IMR-90 (cell line): ENCODE measurements around the gene SPG11. TPM values are rescaled to one million over a fixed set of nuclear protein-coding genes. Genes with fewer than 3 reads are reported as not detected.

Experiments used
- ATAC-seq: fragments of 200-7000 bp; cut with Tn5 transposase; 2 replicates; pipeline ENCODE4 v1.9.1; 2020; ENCODE audit warnings: low read depth, mild to moderate bottlenecking, moderate library complexity
- BruUV-seq: library from RNA; stranded (reverse); fragments of 400-500 nt; replicated peaks from 2 replicates; lab custom pipeline; 2021; lab: Mats Ljungman, UMichigan
- CTCF ChIA-PET: fragments of 300-600 bp; formaldehyde crosslinking; extraction: SDS; loops from one replicate; lab custom pipeline; 2021; ENCODE audit warnings: antibody characterized with exemption; lab: Yijun Ruan, JAX
- POLR2A ChIA-PET: fragments of 300-600 bp; sonication (Branson Sonifier 250); formaldehyde crosslinking; loops from one replicate; lab custom pipeline; 2022; ENCODE audit warnings: antibody characterized with exemption; ENCODE audit not compliant: unreplicated experiment; lab: Charles Lee
- DNase-seq: peaks from one replicate; pipeline ENCODE4 v3.0.0; 2013
- H2AFZ ChIP-seq: replicated peaks from 2 replicates; pipeline ENCODE3; 2013; ENCODE audit warnings: low read length, mild to moderate bottlenecking; ENCODE audit not compliant: poor library complexity
- H2AK5ac ChIP-seq: 2 replicates; pipeline ENCODE4 v1.6.1; 2013; ENCODE audit warnings: low read depth, low read length, inconsistent platforms
- H2AK9ac ChIP-seq: replicated peaks from 2 replicates; pipeline ENCODE3; 2013; ENCODE audit warnings: mild to moderate bottlenecking, low read depth, low read length, moderate library complexity; ENCODE audit not compliant: poor library complexity
- H2BK120ac ChIP-seq: 2 replicates; pipeline ENCODE4 v1.6.1; 2013; ENCODE audit warnings: low read depth, low read length, inconsistent platforms
- H2BK15ac ChIP-seq: 3 replicates; pipeline ENCODE4 v1.6.1; 2013; ENCODE audit warnings: low read depth, low read length, inconsistent platforms
- H2BK20ac ChIP-seq: 2 replicates; pipeline ENCODE4 v1.6.1; 2013; ENCODE audit warnings: low read depth, mild to moderate bottlenecking, inconsistent platforms, low read length, moderate library complexity
- H2BK5ac ChIP-seq: 2 replicates; pipeline ENCODE4 v1.6.1; 2013; ENCODE audit warnings: mild to moderate bottlenecking, low read depth, low read length, inconsistent platforms; ENCODE audit not compliant: poor library complexity, severe bottlenecking
- H3K14ac ChIP-seq: replicated peaks from 2 replicates; pipeline ENCODE4 v1.6.1; 2013; ENCODE audit warnings: low read depth, low read length, inconsistent platforms
- H3K18ac ChIP-seq: 2 replicates; pipeline ENCODE4 v1.6.1; 2013; ENCODE audit warnings: low read depth, low read length, control low read depth
- H3K23ac ChIP-seq: 2 replicates; pipeline ENCODE4 v1.6.1; 2013; ENCODE audit warnings: low read depth, low read length, inconsistent platforms
- H3K27ac ChIP-seq: 2 replicates; pipeline ENCODE4 v1.5.1; 2013; ENCODE audit warnings: mild to moderate bottlenecking, control low read depth, low read length; ENCODE audit not compliant: insufficient read depth
- H3K27me3 ChIP-seq: 2 replicates; pipeline ENCODE4 v1.6.1; 2013; ENCODE audit warnings: low read length; ENCODE audit not compliant: control insufficient read depth, insufficient read depth
- H3K36me3 ChIP-seq: 2 replicates; pipeline ENCODE4 v1.6.1; 2013; ENCODE audit warnings: low read length, mixed read lengths; ENCODE audit not compliant: control insufficient read depth, insufficient read depth
- H3K4ac ChIP-seq: 2 replicates; pipeline ENCODE4 v1.6.1; 2013; ENCODE audit warnings: low read depth, low read length, inconsistent platforms
- H3K4me1 ChIP-seq: 2 replicates; pipeline ENCODE4 v1.6.1; 2013; ENCODE audit warnings: low read length, mixed read lengths; ENCODE audit not compliant: control insufficient read depth, insufficient read depth
- H3K4me2 ChIP-seq: 2 replicates; pipeline ENCODE4 v1.6.1; 2013; ENCODE audit warnings: low read depth, mild to moderate bottlenecking, control low read depth, low read length, moderate library complexity
- H3K4me3 ChIP-seq: 2 replicates; pipeline ENCODE4 v1.5.1; 2013; ENCODE audit warnings: low read depth, mild to moderate bottlenecking, control low read depth, low read length, moderate library complexity; ENCODE audit not compliant: insufficient read depth
- H3K56ac ChIP-seq: 2 replicates; pipeline ENCODE4 v1.6.1; 2013; ENCODE audit warnings: low read length, inconsistent platforms; ENCODE audit not compliant: insufficient read depth; ENCODE audit errors: extremely low read depth
- H3K79me1 ChIP-seq, 2 experiments: 2 replicates each; pipeline ENCODE4 v1.6.1; 2013; ENCODE audit warnings: low read length in 2 of 2, inconsistent platforms in 1 of 2, low read depth in 1 of 2
- H3K9ac ChIP-seq: 2 replicates; pipeline ENCODE4 v1.6.1; 2013; ENCODE audit warnings: low read depth, low read length, control low read depth
- H3K9me1 ChIP-seq: 2 replicates; pipeline ENCODE4 v1.6.1; 2013; ENCODE audit warnings: low read length, inconsistent platforms; ENCODE audit not compliant: insufficient read depth
- H3K9me3 ChIP-seq: 2 replicates; pipeline ENCODE4 v1.6.1; 2013; ENCODE audit warnings: low read length; ENCODE audit not compliant: control insufficient read depth, insufficient read depth
- H4K20me1 ChIP-seq: 2 replicates; pipeline ENCODE4 v1.6.1; 2013; ENCODE audit warnings: low read length, inconsistent platforms; ENCODE audit not compliant: insufficient read depth
- H4K5ac ChIP-seq: 2 replicates; pipeline ENCODE4 v1.6.1; 2013; ENCODE audit warnings: mild to moderate bottlenecking, low read depth, low read length, control low read depth
- H4K8ac ChIP-seq, 2 experiments: 2 replicates each; pipeline ENCODE4 v1.6.1; 2013; ENCODE audit warnings: low read depth in 2 of 2, low read length in 2 of 2, control low read depth in 1 of 2, inconsistent platforms in 1 of 2
- H4K91ac ChIP-seq: 2 replicates; pipeline ENCODE4 v1.6.1; 2013; ENCODE audit warnings: low read depth, low read length, inconsistent platforms; ENCODE audit not compliant: insufficient read depth
- BHLHE40 ChIP-seq: fragments of 150-350 bp; IDR thresholded peaks from 2 replicates; pipeline ENCODE4 v1.6.1; 2016; ENCODE audit warnings: mild to moderate bottlenecking, low read depth, low read length
- CEBPB ChIP-seq: IDR thresholded peaks from 2 replicates; pipeline ENCODE4 v1.6.1; 2012; ENCODE audit warnings: low read depth, low read length, improper control_type of control experiment
- CHD1 ChIP-seq: IDR thresholded peaks from 2 replicates; pipeline ENCODE4 v1.6.1; 2012; ENCODE audit warnings: low read depth, low read length, improper control_type of control experiment
- FOS ChIP-seq: fragments of 150-350 bp; IDR thresholded peaks from 2 replicates; pipeline ENCODE4 v1.6.1; 2016; ENCODE audit warnings: low read depth, low read length
- MAFK ChIP-seq: IDR thresholded peaks from 2 replicates; pipeline ENCODE4 v1.6.1; 2012; ENCODE audit warnings: low read depth, low read length, improper control_type of control experiment
- MAZ ChIP-seq: IDR thresholded peaks from 2 replicates; pipeline ENCODE4 v1.6.1; 2012; ENCODE audit warnings: low read depth, mild to moderate bottlenecking, low read length, improper control_type of control experiment, moderate library complexity, borderline replicate concordance
- MXI1 ChIP-seq: IDR thresholded peaks from 2 replicates; pipeline ENCODE4 v1.6.1; 2012; ENCODE audit warnings: low read depth, mild to moderate bottlenecking, low read length, moderate library complexity, borderline replicate concordance
- NFE2L2 ChIP-seq: fragments of 150-350 bp; IDR thresholded peaks from 2 replicates; pipeline ENCODE4 v1.6.1; 2016; ENCODE audit warnings: low read depth, mild to moderate bottlenecking, low read length
- RAD21 ChIP-seq: IDR thresholded peaks from 2 replicates; pipeline ENCODE4 v1.6.1; 2012; ENCODE audit warnings: low read length, improper control_type of control experiment
- RCOR1 ChIP-seq: IDR thresholded peaks from 2 replicates; pipeline ENCODE4 v1.6.1; 2012; ENCODE audit warnings: mild to moderate bottlenecking, low read length, improper control_type of control experiment; ENCODE audit not compliant: insufficient replicate concordance
- RFX5 ChIP-seq: IDR thresholded peaks from 2 replicates; pipeline ENCODE4 v1.8.0; 2012; ENCODE audit warnings: low read depth, mild to moderate bottlenecking, low read length, moderate library complexity
- SMC3 ChIP-seq: fragments of 150-350 bp; IDR thresholded peaks from 2 replicates; pipeline ENCODE4 v1.6.1; 2016; ENCODE audit warnings: low read depth, mild to moderate bottlenecking, antibody characterized with exemption, low read length, moderate library complexity
- WGBS, 2 experiments: methylation state at CpG; one replicate each; pipeline versions ENCODE4 v1.1.5 to v1.1.7; 2013; ENCODE audit warnings: missing lambda C conversion rate in 2 of 2; ENCODE audit not compliant: insufficient read length in 1 of 2; ENCODE audit errors: extremely low coverage in 2 of 2; 5-methylcytosine and 5-hydroxymethylcytosine counted together
- dilution Hi-C: fragments of 300-500 bp; cut with HindIII; formaldehyde crosslinking; loops from one replicate; pipeline ENCODE4 v1.14.3; 2018; ENCODE audit warnings: low sequenced_read_pairs; ENCODE audit not compliant: unreplicated experiment
- in situ Hi-C: fragments of 300-500 bp; cut with MboI; formaldehyde crosslinking; loops from 3 replicates; pipeline ENCODE4 v1.14.3; 2019; ENCODE audit warnings: low sequenced_read_pairs, inconsistent platforms, mixed read lengths
- intact Hi-C: fragments of 100-400 bp; cut with micrococcal nuclease; formaldehyde crosslinking; loops from 2 replicates; pipeline ENCODE4 v1.10.0; 2022
- polyA plus RNA-seq, 3 experiments: library from polyadenylated mRNA; depleted of rRNA; stranded (reverse); fragments of >200 nt; gene quantifications; 2 replicates each; pipeline ENCODE4 v1.2.3, GENCODE V29; 2012; ENCODE audit warnings: low replicate concordance in 1 of 3
- total RNA-seq: library from RNA; depleted of rRNA; stranded (reverse); fragments of >200 nt; gene quantifications from 2 replicates; pipeline ENCODE4 v1.2.3, GENCODE V29; 2012
- TF ChIP-seq, protein P1 (sequence below): fragments of 150-350 bp; IDR thresholded peaks from 2 replicates; pipeline ENCODE4 v1.6.1; 2016; ENCODE audit warnings: low read depth, mild to moderate bottlenecking, low read length, moderate library complexity, borderline replicate concordance

The SPG11 gene
- total and polyA plus RNA-seq, 2 of the 4 experiments (the other 2 are of a cell fraction), result 30.8 to 32.6 TPM

DNA sequence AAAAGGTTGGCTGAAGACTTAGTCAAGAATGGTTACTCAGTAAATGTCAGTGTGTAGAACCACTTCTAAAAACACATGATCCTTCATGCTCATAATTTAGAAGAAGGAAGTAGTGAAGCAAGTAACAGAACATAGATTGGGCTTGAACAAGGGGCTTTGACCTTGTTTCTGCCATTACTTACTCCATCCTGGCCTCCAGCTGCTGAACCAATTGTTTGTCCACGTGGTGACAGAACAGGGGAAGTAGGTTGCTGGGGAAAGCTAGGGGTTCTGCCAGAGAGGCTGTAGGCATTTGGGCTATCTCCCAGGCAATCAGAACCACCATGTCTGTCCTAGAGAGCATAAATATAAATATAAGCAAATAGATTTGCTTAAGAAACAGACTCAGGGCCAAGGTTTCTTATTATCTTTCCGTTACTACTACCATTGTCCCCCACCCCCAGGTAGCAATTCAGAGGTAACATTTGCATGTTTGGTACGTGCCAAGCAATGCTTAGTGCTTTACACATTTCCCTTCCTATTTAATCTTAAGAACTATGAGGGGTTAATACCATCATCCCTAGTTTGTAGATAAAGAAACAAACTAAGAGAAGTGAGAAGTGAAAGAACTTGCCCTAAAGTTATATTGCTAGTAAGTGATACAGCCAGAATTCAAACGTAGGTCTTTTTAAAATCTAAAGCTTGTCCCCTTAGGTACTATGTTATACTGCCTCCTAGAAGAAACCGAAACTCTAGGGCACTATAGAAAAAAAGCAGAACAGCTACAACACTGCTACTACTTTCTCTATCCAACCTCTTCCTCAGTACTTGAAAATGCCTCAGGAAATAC is 3.0 kb upstream of the SPG11 start:
- no TSS peak for BruUV-seq
- TF ChIP-seq RAD21, result no peak
- no peak for TF ChIP-seq RFX5
- TF ChIP-seq, protein P1, sequence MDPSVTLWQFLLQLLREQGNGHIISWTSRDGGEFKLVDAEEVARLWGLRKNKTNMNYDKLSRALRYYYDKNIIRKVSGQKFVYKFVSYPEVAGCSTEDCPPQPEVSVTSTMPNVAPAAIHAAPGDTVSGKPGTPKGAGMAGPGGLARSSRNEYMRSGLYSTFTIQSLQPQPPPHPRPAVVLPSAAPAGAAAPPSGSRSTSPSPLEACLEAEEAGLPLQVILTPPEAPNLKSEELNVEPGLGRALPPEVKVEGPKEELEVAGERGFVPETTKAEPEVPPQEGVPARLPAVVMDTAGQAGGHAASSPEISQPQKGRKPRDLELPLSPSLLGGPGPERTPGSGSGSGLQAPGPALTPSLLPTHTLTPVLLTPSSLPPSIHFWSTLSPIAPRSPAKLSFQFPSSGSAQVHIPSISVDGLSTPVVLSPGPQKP, result no peak
- no peak for TF ChIP-seq NFE2L2
- TF ChIP-seq FOS, result no peak
- TF ChIP-seq MAFK, result no peak
- no peak for TF ChIP-seq BHLHE40
- TF ChIP-seq SMC3, result no peak
- no peak for TF ChIP-seq RCOR1
- no peak for TF ChIP-seq CHD1
- no peak for TF ChIP-seq CEBPB
- TF ChIP-seq MXI1, result no peak
- TF ChIP-seq MAZ, result no peak
- no peak overlapping the region for H2BK120ac ChIP-seq
- no peak overlapping the region for H2BK5ac ChIP-seq
- WGBS, 2 experiments, result no CpG with 5 or more reads among the region's 5 CpGs
- no peak overlapping the region for H4K5ac ChIP-seq
- H2AFZ ChIP-seq, result no peak overlapping the region
- ChIA-PET POLR2A (no interaction called here), CTCF (interaction anchor here (1.1 kb wide), 1 partner anchor 69 kb away, joined by 4 read pairs; the partner anchor contains the start of gene TRIM69)
- peaks cover 15% of the 10 kb centered on the region for H3K27me3 ChIP-seq
- H2BK15ac ChIP-seq, result no peak overlapping the region
- in situ Hi-C loops (loop anchor here (5.0 kb wide), 1 partner anchor 71 kb away; the partner anchor contains the start of gene TRIM69), dilution Hi-C loops (no loop called here), intact Hi-C loops (loop anchor here (5.0 kb wide), 1 partner anchor 36 kb away; no protein-coding TSS in a partner anchor)
- no peak for DNase-seq
- H3K18ac ChIP-seq, result no peak overlapping the region
- no peaks in the 10 kb centered on the region for H4K20me1 ChIP-seq
- no peak overlapping the region for H3K23ac ChIP-seq
- no peak overlapping the region for H2AK5ac ChIP-seq
- peaks cover 6 to 16% of the 10 kb centered on the region in 2 experiments; a peak in 3 of 4 replicates for H3K79me1 ChIP-seq
- no peak overlapping the region for H4K91ac ChIP-seq
- H2BK20ac ChIP-seq, result no peak overlapping the region
- 0 out of 2 replicates have a peak, but pooled peaks cover 3% of the 10 kb centered on the region for H3K4me1 ChIP-seq
- no peak overlapping the region for H4K8ac ChIP-seq
- H3K9me3 ChIP-seq, result no peaks in the 10 kb centered on the region
- no peak overlapping the region for H3K4me3 ChIP-seq
- H3K4me2 ChIP-seq, result no peak overlapping the region; the same call in 1 of the 2 replicates
- no peak overlapping the region for H3K27ac ChIP-seq
- H3K56ac ChIP-seq, result no peak overlapping the region
- no peak overlapping the region for H3K4ac ChIP-seq
- no peak overlapping the region for H3K14ac ChIP-seq
- no peak for ATAC-seq
- H3K9me1 ChIP-seq, result peaks cover 7% of the 10 kb centered on the region; the same call in 1 of the 2 replicates
- no peak overlapping the region for H3K9ac ChIP-seq
- no peak overlapping the region for H2AK9ac ChIP-seq
- H3K36me3 ChIP-seq, result no peaks in the 10 kb centered on the region
